Urinary bladder (tissue), 4 donors: ENCODE measurements around the gene ZCCHC3. TPM values are rescaled to one million over a fixed set of nuclear protein-coding genes. Genes with fewer than 3 reads are reported as not detected.
"Not testable (repeated sequence)": the region's sequence is repeated elsewhere in the genome, so short reads cannot be mapped to it uniquely, and the experiment has no call there.

Experiments
- DNase-seq: peaks from one replicate; pipeline ENCODE4 v3.0.0-alpha.2; 2015; ENCODE audit errors: extremely low spot score
- H3K27ac ChIP-seq: one replicate; pipeline ENCODE4 v1.5.1; 2013; ENCODE audit warnings: low read depth, mild to moderate bottlenecking, moderate library complexity
- H3K36me3 ChIP-seq: one replicate; pipeline ENCODE4 v1.6.1; 2013; ENCODE audit warnings: mild to moderate bottlenecking, moderate library complexity; ENCODE audit not compliant: insufficient read depth
- H3K4me1 ChIP-seq: one replicate; pipeline ENCODE4 v1.6.1; 2013; ENCODE audit warnings: mild to moderate bottlenecking, moderate library complexity; ENCODE audit not compliant: insufficient read depth
- H3K4me3 ChIP-seq: one replicate; pipeline ENCODE4 v1.5.1; 2013; ENCODE audit warnings: low read depth, low read length
- WGBS: extraction: QIAGEN DNeasy Blood & Tissue Kit; methylation state at CpG from one replicate; pipeline ENCODE4 v1.1.7; 2013; 5-methylcytosine and 5-hydroxymethylcytosine counted together
- polyA plus RNA-seq: library from polyadenylated mRNA; stranded (reverse); fragments of 200-250 nt; gene quantifications from one replicate; pipeline ENCODE4 v1.2.3, GENCODE V29; 2013
- total RNA-seq: library from RNA; depleted of rRNA; stranded (reverse); fragments of >200 nt; gene quantifications from one replicate; pipeline ENCODE4 v1.2.3, GENCODE V29; 2014
- donor health status: healthy with polysubstance abuse.
- donor health status: healthy.

ZCCHC3 gene
- total and polyA plus RNA-seq, 2 donors = 14.2 to 18.0 TPM

GRCh38 chr20:328975-329695 is 31.8 kb downstream of the ZCCHC3 start:
- WGBS = 41% methylated on average over 7 of the region's 7 CpGs
- H3K4me1 ChIP-seq = no peaks in the 10 kb centered on the region
- no peak for DNase-seq
- no peak overlapping the region for H3K4me3 ChIP-seq
- no peak overlapping the region for H3K27ac ChIP-seq
- H3K36me3 ChIP-seq = no peaks in the 10 kb centered on the region

DNA sequence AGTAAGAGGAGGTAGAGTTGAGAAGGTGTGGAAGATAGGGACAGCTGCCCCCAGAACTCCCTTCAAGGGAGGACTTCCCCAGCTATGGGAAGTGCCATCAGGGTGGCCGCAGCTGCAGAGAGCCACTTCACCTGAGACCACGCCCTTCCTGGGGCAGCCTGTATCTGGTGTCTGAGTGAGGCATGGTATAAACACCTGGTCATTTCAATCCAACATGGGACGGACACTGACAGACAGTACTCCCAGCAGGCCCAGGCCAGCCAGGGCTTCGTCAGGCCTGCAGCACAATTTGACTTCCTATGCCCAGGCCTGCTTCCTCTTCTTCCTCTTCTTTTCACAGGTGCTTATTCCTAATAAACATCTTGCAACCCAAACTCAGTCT is 32.5 kb downstream of the ZCCHC3 start:
- Histone ChIP-seq H3K4me1 (no peaks in the 10 kb centered on the region), H3K27ac (no peak overlapping the region), H3K36me3 (no peaks in the 10 kb centered on the region), H3K4me3 (no peak overlapping the region)
- no peak for DNase-seq
- 78% methylated on average over 4 of the region's 4 CpGs for WGBS

DNA sequence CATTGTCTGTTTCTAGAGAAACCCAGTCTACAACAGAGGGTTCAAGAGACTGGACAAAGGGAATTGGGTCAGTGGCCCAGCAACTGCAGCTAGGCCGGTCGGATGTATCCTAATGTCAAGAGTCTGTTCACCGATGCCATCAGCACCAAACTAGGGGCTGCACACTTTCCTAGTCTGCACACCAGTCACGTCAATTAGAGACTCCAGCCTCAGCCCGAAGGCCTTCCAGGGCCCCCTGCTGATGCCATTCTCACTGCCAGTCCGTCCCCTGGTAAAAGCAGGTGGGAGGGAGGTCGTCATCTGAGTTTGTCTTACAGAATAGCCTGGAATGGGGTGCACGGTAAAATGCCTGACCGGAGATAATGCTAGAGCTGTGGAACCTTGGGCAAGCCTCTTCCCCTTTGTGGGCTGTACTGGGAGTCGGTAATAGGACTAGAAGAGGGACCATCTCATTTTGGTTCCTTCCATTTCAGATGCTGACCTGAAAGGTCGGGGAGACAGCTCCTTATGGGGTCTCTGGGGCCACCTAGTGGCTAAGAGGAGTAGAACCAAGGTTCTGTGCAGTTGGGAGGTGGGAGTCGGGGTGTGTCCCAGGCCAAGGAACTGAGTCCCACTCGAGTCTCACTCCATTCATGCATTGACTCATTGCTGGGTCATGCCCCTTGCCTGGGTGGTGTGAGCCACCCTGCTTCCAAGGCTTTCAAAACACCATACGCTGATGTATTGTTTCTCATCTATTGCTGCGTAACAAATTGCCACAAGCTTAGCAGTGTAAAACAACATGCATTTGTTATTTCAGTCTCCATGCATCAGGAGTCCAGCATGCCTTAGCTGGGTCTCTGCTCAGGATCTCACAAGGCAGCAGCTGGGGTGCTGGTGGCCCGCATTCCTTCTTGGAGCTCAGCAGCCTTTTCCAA is 33.1 kb downstream of the ZCCHC3 start:
- Histone ChIP-seq H3K27ac (no peak overlapping the region), H3K4me1 (no peaks in the 10 kb centered on the region), H3K36me3 (no peaks in the 10 kb centered on the region), H3K4me3 (no peak overlapping the region)
- no peak for DNase-seq
- 43% methylated on average over 16 of the region's 16 CpGs for WGBS

- 96% methylated on average over 8 of the region's 8 CpGs for WGBS
- Histone ChIP-seq H3K4me1 (no peaks in the 10 kb centered on the region), H3K4me3 (no peak overlapping the region), H3K27ac (no peak overlapping the region), H3K36me3 (no peaks in the 10 kb centered on the region)
- DNase-seq = no peak
Observed at GRCh38 chr20:334578-334977, 37.2 kb downstream of the ZCCHC3 start.

DNA sequence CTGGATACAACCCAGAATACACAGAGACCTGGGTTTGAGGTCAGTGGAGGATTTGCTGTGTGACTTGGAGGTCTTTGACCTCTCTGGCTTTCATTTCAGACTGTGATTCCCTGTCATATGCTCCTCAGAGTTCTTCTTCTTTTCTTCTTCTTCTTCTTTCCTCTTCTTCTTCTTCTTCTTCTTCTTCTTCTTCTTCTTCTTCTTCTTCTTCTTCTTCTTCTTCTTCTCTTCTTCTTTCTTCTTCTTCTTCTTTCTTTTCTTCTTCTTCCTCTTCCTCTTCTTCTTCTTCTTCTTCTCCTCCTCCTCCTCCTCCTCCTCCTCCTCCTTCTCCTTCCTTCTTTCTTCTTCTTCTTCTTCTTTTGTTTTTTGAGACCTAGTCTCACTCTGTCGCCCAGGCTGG is 38.7 kb downstream of the ZCCHC3 start:
- H3K27ac ChIP-seq, DNase-seq, H3K4me3 ChIP-seq, H3K36me3 ChIP-seq, H3K4me1 ChIP-seq: not testable (repeated sequence)
- WGBS = 94% methylated on average over 1 of the region's 1 CpG

- H3K27ac ChIP-seq = no peak overlapping the region
- no peaks in the 10 kb centered on the region for H3K36me3 ChIP-seq
- WGBS = 59% methylated on average over 2 of the region's 2 CpGs
- H3K4me1 ChIP-seq = no peaks in the 10 kb centered on the region
- H3K4me3 ChIP-seq = no peak overlapping the region
- no peak for DNase-seq
Observed at GRCh38 chr20:341682-342081, 44.3 kb downstream of the ZCCHC3 start.

GRCh38 chr20:343107-343506 is 45.7 kb downstream of the ZCCHC3 start:
- Histone ChIP-seq H3K27ac (no peak overlapping the region), H3K4me1 (no peaks in the 10 kb centered on the region), H3K4me3 (no peak overlapping the region), H3K36me3 (no peaks in the 10 kb centered on the region)
- DNase-seq = no peak

- Histone ChIP-seq H3K4me1 (peaks cover 1% of the 10 kb centered on the region), H3K27ac (no peak overlapping the region), H3K36me3 (no peaks in the 10 kb centered on the region), H3K4me3 (peak overlapping the region; percentile 75)
- no peak for DNase-seq
- 58% methylated on average over 9 of the region's 9 CpGs for WGBS
Observed at GRCh38 chr20:346033-346639, 48.8 kb downstream of the ZCCHC3 start.

GRCh38 chr20:346640-347316 is 49.4 kb downstream of the ZCCHC3 start, which contains the start of gene NRSN2:
Gene NRSN2 (plus strand): TSS chr20:347111. CDS start chr20:349644, 2,533 bp downstream.
- WGBS = under 1% methylated on average over 50 of the region's 50 CpGs
- H3K36me3 ChIP-seq = no peaks in the 10 kb centered on the region
- peak within 1 kb of the TSS; percentile 73 for H3K27ac ChIP-seq
- H3K4me1 ChIP-seq = peaks cover 1% of the 10 kb centered on the region
- DNase-seq = no peak
- H3K4me3 ChIP-seq = peak within 1 kb of the TSS; percentile 75

DNA sequence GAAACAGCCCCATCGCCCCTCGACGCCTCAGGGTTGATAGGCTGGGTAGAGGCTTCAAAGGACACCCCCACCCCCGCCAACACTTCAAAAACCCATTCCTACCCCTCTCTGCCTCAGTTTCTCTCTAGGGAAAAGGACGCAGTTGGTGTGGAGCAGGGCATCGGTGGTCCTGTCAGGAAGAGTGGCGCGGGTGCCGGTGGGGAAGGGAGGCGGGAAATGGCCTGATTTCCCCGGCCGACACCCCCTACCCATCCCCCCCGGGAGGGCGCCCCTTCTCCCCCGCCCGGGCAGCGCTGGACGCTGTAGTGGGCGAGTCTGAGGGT is 49.9 kb downstream of the ZCCHC3 start:
- peak overlapping the region; percentile 75 for H3K4me3 ChIP-seq
- no peak for DNase-seq
- peaks cover 1% of the 10 kb centered on the region for H3K4me1 ChIP-seq
- peak overlapping the region; percentile 73 for H3K27ac ChIP-seq
- WGBS = under 1% methylated on average over 19 of the region's 19 CpGs
- H3K36me3 ChIP-seq = no peaks in the 10 kb centered on the region

GRCh38 chr20:347640-348484 is 50.5 kb downstream of the ZCCHC3 start:
- H3K36me3 ChIP-seq = no peaks in the 10 kb centered on the region
- H3K4me3 ChIP-seq = peak overlapping the region; percentile 75
- peak overlapping the region; percentile 73 for H3K27ac ChIP-seq
- peak; percentile 88 for DNase-seq
- H3K4me1 ChIP-seq = peaks cover 1% of the 10 kb centered on the region
- WGBS = under 1% methylated on average over 61 of the region's 61 CpGs

DNA sequence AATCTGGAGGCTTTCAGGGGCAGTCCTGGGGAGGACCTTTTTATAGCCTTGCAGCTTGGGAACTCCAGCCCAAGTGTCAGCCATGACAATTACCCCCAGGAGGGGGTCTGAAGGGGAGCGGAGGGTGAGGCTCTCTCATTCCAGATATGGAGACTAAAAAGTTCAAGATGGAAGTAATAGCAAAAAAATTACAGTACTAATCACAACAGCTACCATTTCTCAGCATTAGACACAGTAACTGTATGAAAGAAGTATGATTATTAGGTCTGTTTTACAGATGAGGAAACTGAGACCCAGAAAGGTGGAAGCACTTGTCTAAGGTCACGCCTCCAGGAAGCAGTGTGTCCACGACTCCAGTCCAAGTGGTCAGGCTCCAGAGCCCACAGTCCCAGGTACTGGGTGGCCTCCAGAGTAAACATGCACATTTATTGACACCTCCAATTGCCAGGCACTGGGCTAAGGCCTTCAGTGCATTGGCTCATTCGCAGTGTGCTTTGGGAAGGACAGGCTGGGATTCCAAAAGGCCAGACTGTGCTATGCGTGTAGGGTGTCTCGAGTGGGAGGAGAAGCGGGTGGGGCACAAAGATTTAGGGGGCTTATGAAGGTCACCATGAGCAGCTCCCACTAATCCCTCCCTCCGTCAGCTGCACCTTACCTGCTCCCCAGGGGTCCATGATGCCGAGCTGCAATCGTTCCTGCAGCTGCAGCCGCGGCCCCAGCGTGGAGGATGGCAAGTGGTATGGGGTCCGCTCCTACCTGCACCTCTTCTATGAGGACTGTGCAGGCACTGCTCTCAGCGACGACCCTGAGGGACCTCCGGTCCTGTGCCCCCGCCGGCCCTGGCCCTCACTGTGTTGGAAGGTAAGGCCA is 51.8 kb downstream of the ZCCHC3 start:
- H3K27ac ChIP-seq = no peak overlapping the region
- no peaks in the 10 kb centered on the region for H3K36me3 ChIP-seq
- DNase-seq = no peak
- H3K4me1 ChIP-seq = peaks cover 1% of the 10 kb centered on the region
- no peak overlapping the region for H3K4me3 ChIP-seq
- WGBS = 92% methylated on average over 19 of the region's 19 CpGs
